A549 treated with RU486 at 1 μM for 4 hours (cell line): ENCODE data around the gene SHOX. TPM values are rescaled to one million over a fixed set of nuclear protein-coding genes. Genes with fewer than 3 reads are reported as not detected.

Experiments used
- total RNA-seq: library from RNA; stranded (reverse); fragments of 200-300 nt; extraction: Qiagen RNA extraction; gene quantifications from 5 replicates; pipeline ENCODE4 v1.2.3, GENCODE V29; 2022; ENCODE audit warnings: low read depth

The SHOX gene
- total RNA-seq = not detected in 5 replicates

DNA sequence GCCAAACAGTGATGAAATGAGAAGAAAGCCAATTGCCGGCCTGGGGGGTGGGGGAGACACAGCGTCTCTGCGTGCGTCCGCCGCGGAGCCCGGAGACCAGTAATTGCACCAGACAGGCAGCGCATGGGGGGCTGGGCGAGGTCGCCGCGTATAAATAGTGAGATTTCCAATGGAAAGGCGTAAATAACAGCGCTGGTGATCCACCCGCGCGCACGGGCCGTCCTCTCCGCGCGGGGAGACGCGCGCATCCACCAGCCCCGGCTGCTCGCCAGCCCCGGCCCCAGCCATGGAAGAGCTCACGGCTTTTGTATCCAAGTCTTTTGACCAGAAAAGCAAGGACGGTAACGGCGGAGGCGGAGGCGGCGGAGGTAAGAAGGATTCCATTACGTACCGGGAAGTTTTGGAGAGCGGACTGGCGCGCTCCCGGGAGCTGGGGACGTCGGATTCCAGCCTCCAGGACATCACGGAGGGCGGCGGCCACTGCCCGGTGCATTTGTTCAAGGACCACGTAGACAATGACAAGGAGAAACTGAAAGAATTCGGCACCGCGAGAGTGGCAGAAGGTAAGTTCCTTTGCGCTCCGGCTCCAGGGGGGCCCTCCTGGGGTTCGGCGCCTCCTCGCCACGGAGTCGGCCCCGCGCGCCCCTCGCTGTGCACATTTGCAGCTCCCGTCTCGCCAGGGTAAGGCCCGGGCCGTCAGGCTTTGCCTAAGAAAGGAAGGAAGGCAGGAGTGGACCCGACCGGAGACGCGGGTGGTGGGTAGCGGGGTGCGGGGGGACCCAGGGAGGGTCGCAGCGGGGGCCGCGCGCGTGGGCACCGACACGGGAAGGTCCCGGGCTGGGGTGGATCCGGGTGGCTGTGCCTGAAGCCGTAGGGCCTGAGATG is at the start of gene SHOX:
Gene SHOX, plus strand, starts transcription at position 180 of the 885 bp plus-strand sequence. Its CDS starts 107 bp downstream, at position 287.

Other genes starting within 250 kb of the SHOX start
- gene PPP2R3B, start 243.9 kb upstream of the SHOX start, total RNA-seq = 18.1 to 25.9 TPM (median 23.9 TPM) in 5 replicates